Tibial nerve (tissue), 4 donors: Measurements from ENCODE around the gene MEGF6. TPM values are rescaled to one million over a fixed set of nuclear protein-coding genes. Genes with fewer than 3 reads are reported as not detected.

ENCODE experiments used
- DNase-seq, 2 donors: peaks; one replicate each; pipeline ENCODE4 v3.0.0-alpha.2; 2019; ENCODE audit warnings: low spot score in 2 of 2
- H3K27ac ChIP-seq, 4 donors: fragments of 200-600 bp; sonication (generic) in 3 of 4; one replicate each; pipeline ENCODE4 v1.5.1; 2017 to 2019; ENCODE audit warnings: mild to moderate bottlenecking in 1 of 4
- H3K27me3 ChIP-seq, 2 donors: fragments of 200-600 bp; sonication (generic) in 1 of 2; one replicate each; pipeline versions ENCODE4 v1.5.1 to v1.6.0; 2017 to 2019
- H3K36me3 ChIP-seq, 3 donors: fragments of 200-600 bp; sonication (generic); one replicate each; pipeline ENCODE4 v1.5.1; 2018 to 2019
- H3K4me1 ChIP-seq, 4 donors: fragments of 200-600 bp; sonication (generic) in 3 of 4; one replicate each; pipeline ENCODE4 v1.5.1; 2017 to 2019
- H3K4me3 ChIP-seq, 4 donors: fragments of 200-600 bp; sonication (generic) in 3 of 4; one replicate each; pipeline ENCODE4 v1.5.1; 2017 to 2019; ENCODE audit warnings: mild to moderate bottlenecking in 1 of 4, moderate library complexity in 1 of 4
- H3K9me3 ChIP-seq, 4 donors: fragments of 200-600 bp; sonication (generic) in 3 of 4; one replicate each; pipeline ENCODE4 v1.5.1; 2017 to 2019
- EP300 ChIP-seq, 2 donors: sonication (generic); formaldehyde crosslinking; IDR thresholded peaks; one replicate each; pipeline ENCODE4 v1.6.1; 2017; ENCODE audit warnings: antibody characterized with exemption in 2 of 2, mild to moderate bottlenecking in 1 of 2
- POLR2A ChIP-seq, 2 donors: fragments of 450-650 bp; IDR thresholded peaks; one replicate each; pipeline ENCODE4 v1.6.1; 2017; ENCODE audit warnings: antibody characterized with exemption in 2 of 2, mild to moderate bottlenecking in 2 of 2, moderate library complexity in 2 of 2
- WGBS, 2 donors: methylation state at CpG; one replicate each; pipeline ENCODE4 v1.1.5; 2018; 5-methylcytosine and 5-hydroxymethylcytosine counted together
- total RNA-seq, 4 donors: library from RNA; depleted of rRNA; stranded (reverse); fragments of >200 nt; gene quantifications; one replicate each; pipeline ENCODE4 v1.1.0, GENCODE V29; 2016
- TF ChIP-seq, protein P1 (sequence below), 5 experiments: fragments of 200-600 bp in 3 of 5; fragments of 450-650 bp in 2 of 5; sonication (generic) in 3 of 5; IDR thresholded peaks; one replicate each; pipeline ENCODE4 v1.5.1; 2016 to 2019; ENCODE audit warnings: antibody characterized with exemption in 5 of 5, mild to moderate bottlenecking in 3 of 5, moderate library complexity in 2 of 5

Gene MEGF6, protein sequence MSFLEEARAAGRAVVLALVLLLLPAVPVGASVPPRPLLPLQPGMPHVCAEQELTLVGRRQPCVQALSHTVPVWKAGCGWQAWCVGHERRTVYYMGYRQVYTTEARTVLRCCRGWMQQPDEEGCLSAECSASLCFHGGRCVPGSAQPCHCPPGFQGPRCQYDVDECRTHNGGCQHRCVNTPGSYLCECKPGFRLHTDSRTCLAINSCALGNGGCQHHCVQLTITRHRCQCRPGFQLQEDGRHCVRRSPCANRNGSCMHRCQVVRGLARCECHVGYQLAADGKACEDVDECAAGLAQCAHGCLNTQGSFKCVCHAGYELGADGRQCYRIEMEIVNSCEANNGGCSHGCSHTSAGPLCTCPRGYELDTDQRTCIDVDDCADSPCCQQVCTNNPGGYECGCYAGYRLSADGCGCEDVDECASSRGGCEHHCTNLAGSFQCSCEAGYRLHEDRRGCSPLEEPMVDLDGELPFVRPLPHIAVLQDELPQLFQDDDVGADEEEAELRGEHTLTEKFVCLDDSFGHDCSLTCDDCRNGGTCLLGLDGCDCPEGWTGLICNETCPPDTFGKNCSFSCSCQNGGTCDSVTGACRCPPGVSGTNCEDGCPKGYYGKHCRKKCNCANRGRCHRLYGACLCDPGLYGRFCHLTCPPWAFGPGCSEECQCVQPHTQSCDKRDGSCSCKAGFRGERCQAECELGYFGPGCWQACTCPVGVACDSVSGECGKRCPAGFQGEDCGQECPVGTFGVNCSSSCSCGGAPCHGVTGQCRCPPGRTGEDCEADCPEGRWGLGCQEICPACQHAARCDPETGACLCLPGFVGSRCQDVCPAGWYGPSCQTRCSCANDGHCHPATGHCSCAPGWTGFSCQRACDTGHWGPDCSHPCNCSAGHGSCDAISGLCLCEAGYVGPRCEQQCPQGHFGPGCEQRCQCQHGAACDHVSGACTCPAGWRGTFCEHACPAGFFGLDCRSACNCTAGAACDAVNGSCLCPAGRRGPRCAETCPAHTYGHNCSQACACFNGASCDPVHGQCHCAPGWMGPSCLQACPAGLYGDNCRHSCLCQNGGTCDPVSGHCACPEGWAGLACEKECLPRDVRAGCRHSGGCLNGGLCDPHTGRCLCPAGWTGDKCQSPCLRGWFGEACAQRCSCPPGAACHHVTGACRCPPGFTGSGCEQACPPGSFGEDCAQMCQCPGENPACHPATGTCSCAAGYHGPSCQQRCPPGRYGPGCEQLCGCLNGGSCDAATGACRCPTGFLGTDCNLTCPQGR (N-terminal part only)
- total RNA-seq, result 10 to 100 TPM; 25.3 to 63.3 (median 42.8) TPM

DNA sequence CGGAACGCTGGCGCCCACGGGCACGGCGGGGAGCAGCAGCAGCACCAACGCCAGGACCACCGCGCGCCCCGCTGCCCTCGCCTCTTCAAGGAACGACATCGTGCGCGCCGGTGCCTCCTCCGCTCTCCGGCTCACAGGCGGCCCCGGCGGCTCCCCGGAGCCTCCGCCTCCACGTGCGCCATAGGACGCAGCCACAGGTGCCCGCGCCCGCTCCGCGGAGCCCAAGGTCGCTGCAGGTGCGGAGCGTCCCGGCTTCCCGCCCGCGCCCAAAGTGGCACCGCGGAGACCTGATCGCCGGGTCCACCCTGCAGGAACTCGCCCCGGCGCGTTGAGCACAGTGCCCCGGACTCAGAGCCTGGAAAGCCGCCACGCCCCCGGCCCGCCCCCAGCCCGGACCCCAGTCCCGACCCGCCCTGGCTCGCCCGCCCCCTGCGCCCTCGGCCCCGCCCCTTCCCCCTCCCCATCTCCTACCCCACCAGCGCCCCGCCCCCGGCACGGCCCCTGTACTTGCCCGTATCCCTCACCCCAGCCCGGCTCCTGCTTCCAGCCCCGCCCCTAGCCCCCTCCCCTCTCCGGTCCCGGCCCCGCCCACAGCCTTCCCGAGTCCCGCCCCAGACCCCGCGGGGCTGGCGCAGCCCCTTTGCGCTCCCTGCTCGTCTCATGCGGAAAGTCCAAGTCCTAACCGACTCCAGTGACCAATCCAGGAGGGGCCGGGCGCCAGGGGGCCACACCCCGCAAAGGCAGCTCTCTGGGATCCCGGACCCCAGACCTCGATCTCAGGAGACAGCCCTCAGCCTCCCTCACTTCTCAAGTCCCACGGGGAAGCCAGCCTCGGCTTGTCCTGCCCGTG is at the start of gene MEGF6:
TSS of gene MEGF6 (minus strand) at position 339 of the 850 bp plus-strand sequence. CDS start at position 99, 240 bp downstream.
- peak in 1 of 2 donors; percentile 44 for DNase-seq
- TF ChIP-seq POLR2A (IDR thresholded peaks at IDR 0.05), result no peak
- TF ChIP-seq EP300 (IDR thresholded peaks at IDR 0.05), result no peak
- TF ChIP-seq, protein P1, sequence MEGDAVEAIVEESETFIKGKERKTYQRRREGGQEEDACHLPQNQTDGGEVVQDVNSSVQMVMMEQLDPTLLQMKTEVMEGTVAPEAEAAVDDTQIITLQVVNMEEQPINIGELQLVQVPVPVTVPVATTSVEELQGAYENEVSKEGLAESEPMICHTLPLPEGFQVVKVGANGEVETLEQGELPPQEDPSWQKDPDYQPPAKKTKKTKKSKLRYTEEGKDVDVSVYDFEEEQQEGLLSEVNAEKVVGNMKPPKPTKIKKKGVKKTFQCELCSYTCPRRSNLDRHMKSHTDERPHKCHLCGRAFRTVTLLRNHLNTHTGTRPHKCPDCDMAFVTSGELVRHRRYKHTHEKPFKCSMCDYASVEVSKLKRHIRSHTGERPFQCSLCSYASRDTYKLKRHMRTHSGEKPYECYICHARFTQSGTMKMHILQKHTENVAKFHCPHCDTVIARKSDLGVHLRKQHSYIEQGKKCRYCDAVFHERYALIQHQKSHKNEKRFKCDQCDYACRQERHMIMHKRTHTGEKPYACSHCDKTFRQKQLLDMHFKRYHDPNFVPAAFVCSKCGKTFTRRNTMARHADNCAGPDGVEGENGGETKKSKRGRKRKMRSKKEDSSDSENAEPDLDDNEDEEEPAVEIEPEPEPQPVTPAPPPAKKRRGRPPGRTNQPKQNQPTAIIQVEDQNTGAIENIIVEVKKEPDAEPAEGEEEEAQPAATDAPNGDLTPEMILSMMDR (IDR thresholded peaks at IDR 0.05), result no peak
- peaks cover 0 to 28% of the 10 kb centered on the region in 2 donors for H3K27me3 ChIP-seq
- H3K4me3 ChIP-seq, result peak within 1 kb of the TSS; percentile 24 to 48 (median 35)
- no peaks in the 10 kb centered on the region for H3K36me3 ChIP-seq
- WGBS, 2 donors, result 2 to 4% methylated on average over 4 to 43 of the region's 87 CpGs
- no peaks in the 10 kb centered on the region for H3K9me3 ChIP-seq
- no peak within 1 kb of the TSS for H3K27ac ChIP-seq
- H3K4me1 ChIP-seq, result peaks cover 0 to 26% (median 16%) of the 10 kb centered on the region in 4 donors

DNA sequence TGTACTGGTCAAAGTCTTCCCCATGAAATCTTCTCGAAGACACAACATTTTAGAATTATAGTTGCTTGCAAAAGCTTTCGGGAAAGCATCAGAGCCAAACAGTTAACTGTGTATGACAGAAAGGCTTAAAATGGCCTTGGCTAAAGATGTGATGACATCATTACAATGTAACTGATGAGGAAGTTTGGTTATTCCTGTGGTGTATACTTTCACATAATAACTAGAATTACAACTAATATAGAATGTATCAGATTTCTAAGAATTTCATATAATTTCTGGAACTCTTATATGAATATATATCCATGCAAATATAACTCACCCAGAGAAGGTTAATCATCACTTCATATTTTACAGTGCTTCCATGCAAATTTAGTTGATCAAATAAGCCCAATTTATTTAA is 49.4 kb upstream of the MEGF6 start:
- H3K27ac ChIP-seq, result no peak overlapping the region
- no peaks in the 10 kb centered on the region for H3K4me1 ChIP-seq
- TF ChIP-seq EP300 (IDR thresholded peaks at IDR 0.05) (no peak), POLR2A (IDR thresholded peaks at IDR 0.05) (no peak)
- TF ChIP-seq, protein P1 (IDR thresholded peaks at IDR 0.05), result no peak
- H3K9me3 ChIP-seq, result no peaks in the 10 kb centered on the region
- no peak overlapping the region for H3K4me3 ChIP-seq
- WGBS, 2 donors, result 79 to 83% methylated on average over 2 of the region's 2 CpGs
- DNase-seq, result no peak
- H3K27me3 ChIP-seq, result peaks cover 0 to 44% of the 10 kb centered on the region in 2 donors
- no peaks in the 10 kb centered on the region for H3K36me3 ChIP-seq

DNA sequence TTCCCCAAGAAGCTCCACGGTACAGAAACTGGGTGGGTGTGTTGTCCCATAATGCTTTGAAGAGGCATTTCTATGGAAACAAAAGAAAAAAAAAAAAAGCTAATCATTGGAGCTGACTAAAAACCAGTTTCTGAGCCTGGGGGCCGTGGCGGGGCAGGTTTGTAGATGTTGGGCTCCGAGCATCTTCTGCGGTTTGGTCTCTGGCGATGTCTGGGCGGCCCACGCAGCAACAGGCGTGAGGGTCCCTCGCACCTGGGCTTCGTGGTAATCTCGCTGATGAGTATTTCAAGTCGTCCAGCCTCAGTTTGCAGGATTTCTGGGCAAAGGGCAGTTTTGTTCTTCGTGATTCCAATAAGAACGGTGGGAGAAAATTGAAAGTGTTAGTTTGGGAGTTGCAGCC is 47.8 kb upstream of the MEGF6 start:
- DNase-seq, result no peak

DNA sequence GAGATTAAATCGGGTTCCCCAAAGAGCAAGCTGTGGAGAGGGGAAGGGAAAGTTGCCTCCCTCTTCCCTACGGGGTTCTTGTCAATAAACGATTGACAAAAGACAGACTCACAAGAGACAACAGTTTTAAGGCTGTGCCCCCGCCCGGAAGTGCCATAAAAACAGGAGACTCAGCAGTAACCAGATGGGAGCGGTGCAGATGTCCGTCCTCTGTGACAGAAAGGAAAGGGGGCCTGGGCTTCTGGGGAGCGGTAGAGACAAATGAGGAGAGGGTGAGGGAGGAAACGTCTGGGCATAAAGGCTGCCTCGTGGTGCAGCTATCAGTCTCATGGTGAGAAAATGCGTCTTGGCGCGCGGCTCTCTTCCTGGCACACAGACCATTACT is 46.9 kb upstream of the MEGF6 start:
- TF ChIP-seq, protein P1 (IDR thresholded peaks at IDR 0.05), result no peak
- TF ChIP-seq EP300 (IDR thresholded peaks at IDR 0.05) (no peak), POLR2A (IDR thresholded peaks at IDR 0.05) (no peak)
- H3K9me3 ChIP-seq, result no peaks in the 10 kb centered on the region
- no peak overlapping the region for H3K4me3 ChIP-seq
- 24 to 25% methylated on average over 14 of the region's 14 CpGs for WGBS, 2 donors
- no peak for DNase-seq
- peaks cover 0 to 63% of the 10 kb centered on the region in 2 donors for H3K27me3 ChIP-seq
- H3K4me1 ChIP-seq, result peaks cover 0 to under 1% (median 0%) of the 10 kb centered on the region in 4 donors
- no peak overlapping the region for H3K27ac ChIP-seq
- no peaks in the 10 kb centered on the region for H3K36me3 ChIP-seq

More for the DNA sequence above, 47.8 kb upstream of the MEGF6 start:
- Histone ChIP-seq H3K9me3 (no peaks in the 10 kb centered on the region), H3K4me3 (no peak overlapping the region), H3K36me3 (no peaks in the 10 kb centered on the region), H3K4me1 (no peaks in the 10 kb centered on the region), H3K27me3 (peaks cover 0 to 56% of the 10 kb centered on the region in 2 donors), H3K27ac (no peak overlapping the region)
- TF ChIP-seq EP300 (IDR thresholded peaks at IDR 0.05), result no peak
- TF ChIP-seq, protein P1 (IDR thresholded peaks at IDR 0.05), result no peak
- no peak for TF ChIP-seq POLR2A (IDR thresholded peaks at IDR 0.05)
- WGBS, 2 donors, result 81 to 87% methylated on average over 15 of the region's 15 CpGs
